Transverse colon (tissue), 3 donors: ENCODE data around the gene PRKG1.

Experiments
- EP300 ChIP-seq: sonication (generic); formaldehyde crosslinking; IDR thresholded peaks from one replicate; pipeline ENCODE4 v1.6.1; 2017; ENCODE audit warnings: antibody characterized with exemption, low read depth
- TF ChIP-seq, protein P1 (sequence below), 5 experiments: fragments of 200-600 bp in 3 of 5; fragments of 450-650 bp in 2 of 5; sonication (generic) in 3 of 5; IDR thresholded peaks; 1 replicate in 2 of 5; 2 replicates in 3 of 5; pipeline ENCODE4 v1.5.1; 2016 to 2017; ENCODE audit warnings: antibody characterized with exemption in 5 of 5, inconsistent platforms in 3 of 5, mild to moderate bottlenecking in 2 of 5, moderate library complexity in 1 of 5

DNA sequence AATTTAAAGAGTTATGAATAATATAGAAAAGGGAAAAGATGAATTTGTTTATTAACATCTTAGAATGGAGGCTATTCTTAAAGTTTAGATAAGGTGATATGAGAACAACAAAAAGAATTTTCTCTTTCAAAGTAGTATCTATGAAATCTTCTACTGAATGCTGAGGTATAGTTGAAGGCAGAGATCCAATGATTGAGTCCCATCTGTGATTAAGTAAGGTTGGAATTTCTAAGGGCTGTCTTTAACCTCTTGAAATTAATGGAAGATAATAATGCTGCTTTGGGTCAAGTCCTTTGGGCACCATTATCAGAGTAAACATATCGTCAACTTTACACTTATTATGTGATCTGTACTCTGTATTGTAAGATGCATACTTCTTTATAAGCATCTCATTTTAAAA is 307.9 kb downstream of the PRKG1 start:
- TF ChIP-seq, protein P1, sequence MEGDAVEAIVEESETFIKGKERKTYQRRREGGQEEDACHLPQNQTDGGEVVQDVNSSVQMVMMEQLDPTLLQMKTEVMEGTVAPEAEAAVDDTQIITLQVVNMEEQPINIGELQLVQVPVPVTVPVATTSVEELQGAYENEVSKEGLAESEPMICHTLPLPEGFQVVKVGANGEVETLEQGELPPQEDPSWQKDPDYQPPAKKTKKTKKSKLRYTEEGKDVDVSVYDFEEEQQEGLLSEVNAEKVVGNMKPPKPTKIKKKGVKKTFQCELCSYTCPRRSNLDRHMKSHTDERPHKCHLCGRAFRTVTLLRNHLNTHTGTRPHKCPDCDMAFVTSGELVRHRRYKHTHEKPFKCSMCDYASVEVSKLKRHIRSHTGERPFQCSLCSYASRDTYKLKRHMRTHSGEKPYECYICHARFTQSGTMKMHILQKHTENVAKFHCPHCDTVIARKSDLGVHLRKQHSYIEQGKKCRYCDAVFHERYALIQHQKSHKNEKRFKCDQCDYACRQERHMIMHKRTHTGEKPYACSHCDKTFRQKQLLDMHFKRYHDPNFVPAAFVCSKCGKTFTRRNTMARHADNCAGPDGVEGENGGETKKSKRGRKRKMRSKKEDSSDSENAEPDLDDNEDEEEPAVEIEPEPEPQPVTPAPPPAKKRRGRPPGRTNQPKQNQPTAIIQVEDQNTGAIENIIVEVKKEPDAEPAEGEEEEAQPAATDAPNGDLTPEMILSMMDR (IDR thresholded peaks at IDR 0.05), result no peak
- no peak for TF ChIP-seq EP300
